NCI-H748 treated with DMSO at 0.1 percent for 48 hours (cell line): ENCODE data around the gene AK8.
"Not testable (repeated sequence)": the region's sequence is repeated elsewhere in the genome, so short reads cannot be mapped to it uniquely, and the experiment has no call there.

Experiments used
- DNase-seq: peaks from one replicate; lab custom pipeline; 2025; lab: John Stamatoyannopoulos, UW

The AK8 gene

DNA sequence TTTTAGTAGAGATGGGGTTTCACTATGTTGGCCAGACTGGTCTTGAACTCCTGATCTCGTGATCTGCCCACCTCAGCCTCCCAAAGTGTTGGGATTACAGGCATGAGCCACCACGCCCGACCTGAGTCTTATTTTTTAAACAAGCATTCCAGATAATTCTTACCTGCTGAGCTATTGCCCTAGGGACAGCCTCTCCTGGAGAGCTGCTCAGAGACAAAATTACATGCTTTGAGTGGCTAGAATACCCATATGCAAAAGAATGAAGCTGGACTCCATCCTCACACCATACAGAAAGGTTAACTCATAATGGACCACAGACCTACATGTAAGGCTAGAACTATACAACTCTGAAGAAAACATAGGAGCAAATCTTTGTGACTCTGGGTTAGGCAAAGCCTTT lies 166.2 kb downstream of the AK8 start:
- DNase-seq, result no peak

GRCh38 chr9:132711152-132711551 lies 166.9 kb downstream of the AK8 start:
- DNase-seq, result not testable (repeated sequence)

GRCh38 chr9:132710333-132710732 lies 167.8 kb downstream of the AK8 start:
- DNase-seq, result no peak

- DNase-seq, result no peak
Observed at GRCh38 chr9:132708769-132709430, 169.2 kb downstream of the AK8 start.

DNA sequence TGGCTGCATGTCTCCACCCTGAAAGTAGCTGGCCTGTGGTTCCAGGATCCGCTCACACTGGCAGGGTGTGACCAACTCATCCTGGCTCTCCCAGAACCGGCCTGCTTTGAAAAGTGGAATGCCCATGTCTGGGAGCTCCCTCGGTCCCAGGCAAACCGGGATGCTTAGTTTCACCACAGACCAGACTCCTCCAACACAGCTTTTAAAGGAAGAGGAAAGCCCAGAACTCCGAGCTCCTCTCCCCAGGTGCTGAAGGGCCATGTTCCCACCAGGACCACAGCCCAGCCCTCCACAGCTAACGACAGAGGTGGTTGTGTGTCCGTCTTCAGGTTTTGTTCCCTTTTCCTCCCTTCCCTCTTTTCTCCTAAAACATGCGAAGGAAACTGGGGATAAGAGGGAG lies 169.8 kb downstream of the AK8 start:
- no peak for DNase-seq

- DNase-seq, result no peak
Observed at GRCh38 chr9:132703336-132703735, 174.7 kb downstream of the AK8 start.

GRCh38 chr9:132702254-132702653 lies 175.8 kb downstream of the AK8 start:
- no peak for DNase-seq

DNA sequence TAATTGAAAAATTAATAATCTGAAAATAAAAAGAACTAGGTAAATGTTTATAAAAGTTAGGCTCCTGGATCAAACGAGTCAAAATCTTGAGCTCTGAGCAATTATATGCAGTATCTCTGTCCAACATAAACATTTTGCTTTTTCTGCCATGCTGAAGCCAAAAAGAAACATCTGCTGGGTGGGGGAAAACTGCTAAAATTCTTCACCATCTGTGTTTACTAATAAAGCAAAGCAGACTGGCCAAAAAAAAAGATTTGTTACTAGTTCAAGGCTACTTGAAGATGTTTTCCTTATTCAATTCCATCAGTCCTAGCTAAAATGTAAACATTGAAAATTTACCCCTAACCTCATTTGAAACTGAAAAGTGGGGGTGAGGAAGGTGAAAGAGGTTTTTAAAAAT lies 178.1 kb downstream of the AK8 start:
- no peak for DNase-seq

DNA sequence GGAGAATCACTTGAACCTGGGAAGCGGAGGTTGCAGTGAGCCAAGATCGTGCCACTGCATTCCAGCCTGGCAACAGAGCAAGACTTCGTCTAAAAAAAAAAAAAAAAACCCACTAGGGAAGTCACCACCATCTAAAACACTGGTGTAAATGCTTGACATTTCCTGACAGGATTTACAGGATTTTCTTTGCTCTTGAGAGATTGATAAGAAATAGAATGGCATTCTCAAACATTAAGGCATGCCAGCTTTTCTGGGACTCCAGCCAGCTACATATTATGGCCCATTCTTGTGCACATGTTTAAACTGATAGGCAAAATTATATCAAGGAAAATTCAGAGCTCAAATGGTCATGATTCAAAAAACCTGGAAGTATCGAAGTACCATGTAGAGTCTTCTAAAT lies 179.1 kb downstream of the AK8 start:
- DNase-seq, result no peak

GRCh38 chr9:132697230-132697629 lies 180.9 kb downstream of the AK8 start:
- DNase-seq, result no peak

DNA sequence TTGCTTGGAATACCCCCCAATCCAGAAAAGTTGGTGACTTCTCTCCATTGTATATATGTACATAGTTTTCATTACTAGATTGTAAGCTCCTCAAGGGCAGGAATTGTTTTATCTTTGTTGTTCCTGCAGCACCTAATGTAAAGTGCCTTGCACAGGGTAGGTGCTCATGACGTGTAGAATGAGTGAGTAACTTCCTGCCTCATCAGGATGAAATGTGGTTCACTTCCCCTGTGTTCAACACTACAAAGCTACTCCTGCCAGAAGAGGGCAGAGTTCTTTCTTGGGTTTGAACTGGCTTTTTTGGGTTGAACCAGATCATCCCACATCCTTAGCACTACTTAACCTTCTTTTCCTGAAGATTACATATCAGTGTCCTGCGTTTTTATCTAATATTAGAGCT lies 183.9 kb downstream of the AK8 start:
- no peak for DNase-seq

GRCh38 chr9:132690696-132691095 lies 187.4 kb downstream of the AK8 start:
- no peak for DNase-seq

DNA sequence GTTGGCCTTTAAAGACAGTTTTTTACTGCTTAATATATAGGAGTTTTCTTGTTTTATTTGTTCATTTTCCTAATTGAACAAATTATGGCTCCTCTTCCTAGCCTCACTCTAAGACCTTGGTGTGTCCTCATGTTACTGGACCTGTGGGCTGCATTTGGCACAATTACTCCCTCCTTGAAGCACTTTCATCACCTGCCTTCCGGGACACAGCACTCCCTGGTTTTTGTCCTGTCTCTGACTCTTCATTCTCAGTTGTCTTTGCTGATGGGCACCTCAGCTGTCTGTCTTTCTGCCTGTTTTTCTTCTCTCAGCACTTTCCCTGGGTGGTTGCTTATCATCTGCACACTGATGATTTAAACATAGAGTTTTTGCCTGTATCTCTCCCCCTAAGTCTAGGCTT lies 194.2 kb downstream of the AK8 start:
- no peak for DNase-seq

DNA sequence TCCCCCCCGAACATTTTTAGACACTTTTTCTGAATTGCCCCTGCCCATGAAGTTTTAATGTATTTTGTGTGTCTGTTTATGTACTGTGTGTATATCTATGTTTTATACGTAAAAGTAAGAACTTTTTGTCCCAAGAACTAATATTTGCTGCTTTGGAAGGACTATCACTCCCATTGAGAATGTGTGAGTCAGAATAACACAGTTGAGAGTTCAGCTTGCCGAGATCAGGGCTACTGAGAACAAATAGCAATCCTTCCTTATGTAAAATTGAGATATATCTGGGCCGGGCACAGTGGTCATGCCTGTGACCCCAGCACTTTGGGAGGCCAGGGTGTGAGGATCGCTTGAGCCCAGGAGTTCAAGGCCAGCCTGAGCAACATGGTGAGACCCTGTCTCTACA lies 196.5 kb downstream of the AK8 start:
- no peak for DNase-seq

DNA sequence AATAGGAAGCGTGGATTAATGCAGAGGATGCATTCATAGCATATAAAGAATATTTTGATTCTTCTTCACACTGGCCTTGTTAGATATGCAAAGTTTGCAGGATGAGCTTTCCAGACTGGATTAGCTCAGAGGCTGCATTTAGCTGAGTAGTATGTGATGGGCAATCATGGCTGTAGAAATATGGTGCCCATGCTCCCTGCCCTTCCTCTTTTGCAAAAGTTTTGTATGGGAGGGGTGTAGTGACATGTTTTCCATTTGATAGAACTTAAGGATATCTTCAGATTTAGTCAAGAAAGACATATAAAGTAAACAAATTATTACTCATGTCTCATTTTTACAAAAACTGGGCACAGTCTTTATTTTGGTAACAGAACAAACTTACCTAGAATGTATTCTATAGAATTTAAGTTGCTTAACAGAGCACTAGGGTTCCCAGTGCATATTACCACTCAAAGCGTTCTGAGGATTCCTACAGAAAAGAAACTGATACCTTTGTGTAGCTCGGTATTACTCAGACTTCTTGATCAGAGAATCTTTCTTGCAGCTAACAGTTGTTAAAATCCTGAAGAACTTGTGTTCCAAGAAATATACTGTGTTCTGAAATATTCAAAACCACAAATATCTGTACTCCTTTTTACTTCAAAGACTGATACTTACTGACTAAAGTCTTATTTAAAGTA lies 198.0 kb downstream of the AK8 start:
- DNase-seq, result no peak

GRCh38 chr9:132677976-132678375 lies 200.1 kb downstream of the AK8 start:
- no peak for DNase-seq
